GM19467 (cell line): ENCODE results near the gene ABTB2.
"Not testable (repeated sequence)": the region's sequence is repeated elsewhere in the genome, so short reads cannot be mapped to it uniquely, and the experiment has no call there.

ENCODE experiments used
- ATAC-seq: cut with Tn5 transposase; IDR thresholded peaks from one replicate; pipeline ENCODE4 v1.9.1; 2021; ENCODE audit warnings: mild to moderate bottlenecking, moderate library complexity; ENCODE audit not compliant: unreplicated experiment

Gene ABTB2

GRCh38 chr11:34219279-34219678, 138.5 kb downstream of the ABTB2 start:
- no peak for ATAC-seq

- ATAC-seq: not testable (repeated sequence)
Observed at GRCh38 chr11:34218756-34219155, 139.1 kb downstream of the ABTB2 start.

GRCh38 chr11:34218067-34218466, 139.7 kb downstream of the ABTB2 start:
- ATAC-seq: no peak

GRCh38 chr11:34216706-34217105, 141.1 kb downstream of the ABTB2 start:
- ATAC-seq: no peak

GRCh38 chr11:34215806-34216453, 141.9 kb downstream of the ABTB2 start:
- no peak for ATAC-seq

GRCh38 chr11:34214961-34215805, 142.6 kb downstream of the ABTB2 start:
- no peak for ATAC-seq

GRCh38 chr11:34213366-34213765, 144.4 kb downstream of the ABTB2 start:
- ATAC-seq: no peak

- no peak for ATAC-seq
Observed at GRCh38 chr11:34212566-34212965, 145.2 kb downstream of the ABTB2 start.

GRCh38 chr11:34209809-34210208, 148.0 kb downstream of the ABTB2 start:
- ATAC-seq: no peak

GRCh38 chr11:34208266-34209135, 149.3 kb downstream of the ABTB2 start:
- no peak for ATAC-seq

GRCh38 chr11:34207487-34208180, 150.2 kb downstream of the ABTB2 start:
- no peak for ATAC-seq

- no peak for ATAC-seq
Observed at GRCh38 chr11:34206407-34207300, 151.2 kb downstream of the ABTB2 start.

- ATAC-seq: no peak
Observed at GRCh38 chr11:34205326-34206035, 152.3 kb downstream of the ABTB2 start.

- ATAC-seq: no peak
Observed at GRCh38 chr11:34204396-34205279, 153.2 kb downstream of the ABTB2 start.

- no peak for ATAC-seq
Observed at GRCh38 chr11:34203377-34203871, 154.4 kb downstream of the ABTB2 start.

- ATAC-seq: no peak
Observed at GRCh38 chr11:34201129-34201528, 156.7 kb downstream of the ABTB2 start.

GRCh38 chr11:34199525-34199924, 158.3 kb downstream of the ABTB2 start:
- ATAC-seq: no peak

GRCh38 chr11:34198523-34198922, 159.3 kb downstream of the ABTB2 start:
- ATAC-seq: no peak
